Endodermal cell (in vitro differentiated cells): Measurements from ENCODE around the gene CX3CR1. TPM values are rescaled to one million over a fixed set of nuclear protein-coding genes. Genes with fewer than 3 reads are reported as not detected.
A peak's percentile ranks its signal among the peaks of the same experiment; 100 is the strongest.

Experiments
- DNase-seq: peaks from one replicate; pipeline ENCODE4 v3.0.0-alpha.2; 2017
- H3K27ac ChIP-seq: 2 replicates; pipeline ENCODE4 v1.5.1; 2013; ENCODE audit warnings: mild to moderate bottlenecking, low read depth, low read length, moderate library complexity
- H3K27me3 ChIP-seq: 2 replicates; pipeline ENCODE4 v1.6.1; 2013; ENCODE audit warnings: mild to moderate bottlenecking, low read length, moderate library complexity; ENCODE audit not compliant: insufficient read depth, control insufficient read depth, poor library complexity, severe bottlenecking
- H3K36me3 ChIP-seq: 2 replicates; pipeline ENCODE4 v1.7.0; 2013; ENCODE audit warnings: mild to moderate bottlenecking, low read length, moderate library complexity; ENCODE audit not compliant: control insufficient read depth, insufficient read depth
- H3K4me1 ChIP-seq: one replicate; pipeline ENCODE4 v1.7.0; 2013; ENCODE audit warnings: low read length; ENCODE audit not compliant: control insufficient read depth, insufficient read depth
- H3K4me3 ChIP-seq: 2 replicates; pipeline ENCODE4 v1.5.1; 2013; ENCODE audit warnings: mild to moderate bottlenecking, low read length, moderate library complexity
- H3K9ac ChIP-seq: 2 replicates; pipeline ENCODE4 v1.6.1; 2013; ENCODE audit warnings: mild to moderate bottlenecking, low read length, moderate library complexity; ENCODE audit not compliant: poor library complexity, severe bottlenecking; ENCODE audit errors: extremely low read depth
- H3K9me3 ChIP-seq: 2 replicates; pipeline ENCODE4 v1.6.1; 2013; ENCODE audit warnings: mild to moderate bottlenecking, low read length, moderate library complexity; ENCODE audit not compliant: control insufficient read depth
- H3K27ac Mint-ChIP-seq: 2 replicates; pipeline ENCODE4 v1.8.0; 2020; ENCODE audit warnings: mixed read lengths
- H3K27me3 Mint-ChIP-seq: 2 replicates; pipeline ENCODE4 v1.8.0; 2021; ENCODE audit warnings: mild to moderate bottlenecking, mixed read lengths; ENCODE audit not compliant: insufficient read depth
- H3K36me3 Mint-ChIP-seq: 2 replicates; pipeline ENCODE4 v1.8.0; 2020; ENCODE audit warnings: low read depth, mixed read lengths
- H3K4me1 Mint-ChIP-seq: 2 replicates; pipeline ENCODE4 v1.8.0; 2020; ENCODE audit warnings: mixed read lengths
- H3K4me3 Mint-ChIP-seq: 2 replicates; pipeline ENCODE4 v1.8.0; 2020; ENCODE audit warnings: mild to moderate bottlenecking, moderate library complexity, mixed read lengths
- H3K9me3 Mint-ChIP-seq: 2 replicates; pipeline ENCODE4 v1.8.0; 2020; ENCODE audit warnings: mild to moderate bottlenecking, mixed read lengths
- CTCF ChIP-seq: fragments of 200-600 bp; sonication (generic); conservative IDR thresholded peaks from 2 replicates; pipeline ENCODE4 v1.5.0; 2021; ENCODE audit warnings: antibody characterized with exemption, mild to moderate bottlenecking
- WGBS, 2 experiments: methylation state at CpG; one replicate each; pipeline versions ENCODE4 v1.1.5 to v1.1.7; 2013; ENCODE audit warnings: missing lambda C conversion rate in 2 of 2, mixed read lengths in 1 of 2; ENCODE audit not compliant: insufficient coverage in 1 of 2, insufficient read length in 1 of 2; 5-methylcytosine and 5-hydroxymethylcytosine counted together
- total RNA-seq, 2 donors: library from RNA; stranded (reverse); fragmentation: NEBNext Ultra II Directional in 1 of 2; extraction: Animal tissue kit (Norgen Biotek cat#: 25700) in 1 of 2; gene quantifications; 2 replicates in 1 of 2; 3 replicates in 1 of 2; pipeline ENCODE4 v1.2.1, GENCODE V29; 2021

CX3CR1 gene
- total RNA-seq, 2 donors from 2014 or later = not detected

- WGBS, 2 experiments = 89 to 93% methylated on average over 4 of the region's 4 CpGs
- no peak for TF ChIP-seq CTCF
- H3K27me3 ChIP-seq = no peaks in the 10 kb centered on the region
These were observed 9.3 kb upstream of the CX3CR1 start for GRCh38 chr3:39289107-39289506.

GRCh38 chr3:39288300-39288808 lies 8.5 kb upstream of the CX3CR1 start:
- peak; percentile 99 for DNase-seq
- H3K27ac Mint-ChIP-seq = no peak overlapping the region
- H3K9ac ChIP-seq = no peak overlapping the region
- no peaks in the 10 kb centered on the region for H3K36me3 ChIP-seq
- H3K4me3 Mint-ChIP-seq = no peak overlapping the region
- no peaks in the 10 kb centered on the region for H3K4me1 ChIP-seq
- H3K27ac ChIP-seq = no peak overlapping the region
- peaks cover 23% of the 10 kb centered on the region for H3K4me1 Mint-ChIP-seq
- no peaks in the 10 kb centered on the region for H3K36me3 Mint-ChIP-seq
- no peaks in the 10 kb centered on the region for H3K9me3 Mint-ChIP-seq
- 17 to 23% methylated on average over 1 to 3 of the region's 3 CpGs for WGBS, 2 experiments
- H3K4me3 ChIP-seq = no peak overlapping the region
- no peaks in the 10 kb centered on the region for H3K9me3 ChIP-seq
- no peaks in the 10 kb centered on the region for H3K27me3 Mint-ChIP-seq
- peak; percentile 98 for TF ChIP-seq CTCF
- no peaks in the 10 kb centered on the region for H3K27me3 ChIP-seq

More at GRCh38 chr3:39289107-39289506, 9.3 kb upstream of the CX3CR1 start:
- H3K27ac Mint-ChIP-seq = peak overlapping the region; percentile 71
- no peak overlapping the region for H3K27ac ChIP-seq
- H3K4me1 Mint-ChIP-seq = peaks cover 20% of the 10 kb centered on the region
- H3K36me3 ChIP-seq = no peaks in the 10 kb centered on the region
- H3K4me3 ChIP-seq = no peak overlapping the region
- no peaks in the 10 kb centered on the region for H3K27me3 Mint-ChIP-seq
- H3K9ac ChIP-seq = no peak overlapping the region
- H3K36me3 Mint-ChIP-seq = no peaks in the 10 kb centered on the region
- no peak overlapping the region for H3K4me3 Mint-ChIP-seq
- no peak for DNase-seq
- H3K9me3 Mint-ChIP-seq = no peaks in the 10 kb centered on the region
- H3K4me1 ChIP-seq = no peaks in the 10 kb centered on the region
- H3K9me3 ChIP-seq = no peaks in the 10 kb centered on the region

GRCh38 chr3:39287216-39288164 lies 7.7 kb upstream of the CX3CR1 start:
- Mint-ChIP-seq H3K4me1 (peaks cover 23% of the 10 kb centered on the region), H3K4me3 (no peak overlapping the region), H3K27me3 (no peaks in the 10 kb centered on the region), H3K9me3 (no peaks in the 10 kb centered on the region), H3K27ac (no peak overlapping the region), H3K36me3 (no peaks in the 10 kb centered on the region)
- Histone ChIP-seq H3K27ac (no peak overlapping the region), H3K9ac (no peak overlapping the region), H3K36me3 (no peaks in the 10 kb centered on the region), H3K9me3 (no peaks in the 10 kb centered on the region), H3K4me1 (no peaks in the 10 kb centered on the region), H3K27me3 (no peaks in the 10 kb centered on the region), H3K4me3 (no peak overlapping the region)
- 82 to 91% methylated on average over 7 to 8 of the region's 8 CpGs for WGBS, 2 experiments
- no peak for DNase-seq
- TF ChIP-seq CTCF = no peak
